ENCODE measurements around the gene SMYD3. TPM values are rescaled to one million over a fixed set of nuclear protein-coding genes. Genes with fewer than 3 reads are reported as not detected.

SMYD3 gene
- total RNA-seq, 1 donor from 2014 or later: 0.32 TPM

GRCh38 chr1:246533371-246533905 is 26.4 kb upstream of the SMYD3 start:
- Histone ChIP-seq H3K4me3 (no peak overlapping the region), H3K36me3 (no peaks in the 10 kb centered on the region), H3K9me3 (peaks cover 6 to 11% of the 10 kb centered on the region in 2 donors), H3K4me1 (no peaks in the 10 kb centered on the region), H3K27ac (no peak overlapping the region), H3K27me3 (no peaks in the 10 kb centered on the region)
- no peak for TF ChIP-seq CTCF (IDR thresholded peaks at IDR 0.05)
- intact Hi-C loops (cut with DNase I): no loop called here
- DNase-seq (ENCODE audit: low spot score in 2 of 2): no peak

- intact Hi-C loops (cut with DNase I): no loop called here
- H3K9me3 ChIP-seq: peaks cover 6 to 11% of the 10 kb centered on the region in 2 donors
- no peak for TF ChIP-seq CTCF (IDR thresholded peaks at IDR 0.05)
Measured at GRCh38 chr1:246532519-246532918, 25.4 kb upstream of the SMYD3 start.

GRCh38 chr1:246530482-246530881 is 23.4 kb upstream of the SMYD3 start:
- Histone ChIP-seq H3K4me3 (no peak overlapping the region), H3K27me3 (no peaks in the 10 kb centered on the region), H3K36me3 (no peaks in the 10 kb centered on the region), H3K27ac (no peak overlapping the region), H3K4me1 (no peaks in the 10 kb centered on the region), H3K9me3 (peaks cover 6 to 11% of the 10 kb centered on the region in 2 donors)
- intact Hi-C loops (cut with DNase I): no loop called here
- DNase-seq (ENCODE audit: low spot score in 2 of 2): no peak
- TF ChIP-seq CTCF (IDR thresholded peaks at IDR 0.05): no peak

More at GRCh38 chr1:246532519-246532918, 25.4 kb upstream of the SMYD3 start:
- Histone ChIP-seq H3K36me3 (no peaks in the 10 kb centered on the region), H3K27me3 (no peaks in the 10 kb centered on the region), H3K4me3 (no peak overlapping the region), H3K4me1 (no peaks in the 10 kb centered on the region), H3K27ac (no peak overlapping the region)
- DNase-seq (ENCODE audit: low spot score in 2 of 2): no peak

- Histone ChIP-seq H3K36me3 (no peaks in the 10 kb centered on the region), H3K4me1 (no peaks in the 10 kb centered on the region), H3K27ac (no peak overlapping the region), H3K9me3 (peaks cover 6 to 11% of the 10 kb centered on the region in 2 donors), H3K27me3 (no peaks in the 10 kb centered on the region), H3K4me3 (no peak overlapping the region)
- TF ChIP-seq CTCF (IDR thresholded peaks at IDR 0.05): no peak
- DNase-seq (ENCODE audit: low spot score in 2 of 2): no peak
- intact Hi-C loops (cut with DNase I): no loop called here
Measured at GRCh38 chr1:246528933-246529731, 22.1 kb upstream of the SMYD3 start.

- Histone ChIP-seq H3K4me1 (no peaks in the 10 kb centered on the region), H3K9me3 (peaks cover 6 to 11% of the 10 kb centered on the region in 2 donors), H3K27ac (no peak overlapping the region), H3K4me3 (no peak overlapping the region), H3K27me3 (no peaks in the 10 kb centered on the region), H3K36me3 (no peaks in the 10 kb centered on the region)
- DNase-seq (ENCODE audit: low spot score in 2 of 2): no peak
- no peak for TF ChIP-seq CTCF (IDR thresholded peaks at IDR 0.05)
- intact Hi-C loops (cut with DNase I): no loop called here
Measured at GRCh38 chr1:246527402-246528088, 20.5 kb upstream of the SMYD3 start.
